Neuronal stem cell (in vitro differentiated cells): Measurements from ENCODE around the gene RETREG3.

Source experiments
- DNase-seq: peaks from one replicate; pipeline ENCODE4 v3.0.0-alpha.2; 2013; ENCODE audit warnings: low spot score
- H2AFZ ChIP-seq: one replicate; pipeline ENCODE4 v1.6.1; 2013; ENCODE audit warnings: mild to moderate bottlenecking, low read length, inconsistent platforms
- H2AK5ac ChIP-seq: 2 replicates; pipeline ENCODE4 v1.6.1; 2013; ENCODE audit warnings: low read depth, mild to moderate bottlenecking, inconsistent platforms, low read length, moderate library complexity, mixed read lengths
- H2BK120ac ChIP-seq: 2 replicates; pipeline ENCODE4 v1.6.1; 2013; ENCODE audit warnings: low read depth, mild to moderate bottlenecking, inconsistent platforms, low read length, moderate library complexity, mixed read lengths
- H2BK12ac ChIP-seq: one replicate; pipeline ENCODE4 v1.6.1; 2013; ENCODE audit warnings: low read length, inconsistent platforms
- H2BK15ac ChIP-seq: 2 replicates; pipeline ENCODE4 v1.6.1; 2013; ENCODE audit warnings: mild to moderate bottlenecking, low read length, inconsistent platforms, mixed read lengths
- H2BK5ac ChIP-seq: one replicate; pipeline ENCODE4 v1.6.1; 2013; ENCODE audit warnings: inconsistent platforms, mild to moderate bottlenecking, low read length, moderate library complexity
- H3K14ac ChIP-seq: one replicate; pipeline ENCODE4 v1.6.1; 2013; ENCODE audit warnings: low read length, inconsistent platforms
- H3K18ac ChIP-seq: 2 replicates; pipeline ENCODE4 v1.6.1; 2013; ENCODE audit warnings: low read length, inconsistent platforms
- H3K23ac ChIP-seq: 2 replicates; pipeline ENCODE4 v1.6.1; 2013; ENCODE audit warnings: low read depth, mild to moderate bottlenecking, mixed read lengths, low read length, inconsistent platforms; ENCODE audit not compliant: poor library complexity
- H3K27ac ChIP-seq: replicated peaks from 3 replicates; pipeline ENCODE4 v1.5.1; 2013; ENCODE audit warnings: low read length, inconsistent platforms
- H3K27me3 ChIP-seq, 3 experiments: 2 replicates each; pipeline ENCODE4 v1.6.1; 2013; ENCODE audit warnings: low read length in 3 of 3, mild to moderate bottlenecking in 2 of 3, inconsistent platforms in 1 of 3, low read depth in 1 of 3, mixed read lengths in 1 of 3, moderate library complexity in 1 of 3; ENCODE audit not compliant: control insufficient read depth in 3 of 3, insufficient read depth in 3 of 3
- H3K36me3 ChIP-seq, 2 donors: replicated peaks in 1 of 2; 2 replicates each; pipeline ENCODE4 v1.6.1; 2013; ENCODE audit warnings: low read length in 2 of 2; ENCODE audit not compliant: control insufficient read depth in 2 of 2, insufficient read depth in 2 of 2
- H3K4ac ChIP-seq: 2 replicates; pipeline ENCODE4 v1.6.1; 2013; ENCODE audit warnings: inconsistent platforms, mild to moderate bottlenecking, low read length, moderate library complexity
- H3K4me1 ChIP-seq, 2 donors: 1 replicate in 1 of 2; 2 replicates in 1 of 2; pipeline ENCODE4 v1.6.1; 2013; ENCODE audit warnings: low read length in 2 of 2, low read depth in 1 of 2; ENCODE audit not compliant: control insufficient read depth in 2 of 2, insufficient read depth in 1 of 2
- H3K4me2 ChIP-seq: one replicate; pipeline ENCODE4 v1.6.1; 2013; ENCODE audit warnings: mild to moderate bottlenecking, low read length, inconsistent platforms; ENCODE audit not compliant: insufficient read depth, poor library complexity, severe bottlenecking
- H3K4me3 ChIP-seq, 2 donors: 2 replicates each; pipeline ENCODE4 v1.5.1; 2013; ENCODE audit warnings: low read length in 2 of 2, mild to moderate bottlenecking in 2 of 2, inconsistent platforms in 1 of 2, moderate library complexity in 1 of 2
- H3K79me1 ChIP-seq: one replicate; pipeline ENCODE4 v1.6.1; 2013; ENCODE audit warnings: low read depth, mild to moderate bottlenecking, inconsistent platforms, low read length, moderate library complexity
- H3K9ac ChIP-seq: one replicate; pipeline ENCODE4 v1.6.1; 2013; ENCODE audit warnings: mild to moderate bottlenecking, low read depth, low read length, inconsistent platforms; ENCODE audit not compliant: poor library complexity
- H3K9me3 ChIP-seq, 2 donors: replicated peaks in 1 of 2; 2 replicates each; pipeline versions ENCODE3 to v1.6.1; 2013; ENCODE audit warnings: low read length in 2 of 2, mild to moderate bottlenecking in 2 of 2, inconsistent platforms in 1 of 2, low read depth in 1 of 2, mixed read lengths in 1 of 2, moderate library complexity in 1 of 2; ENCODE audit not compliant: control insufficient read depth in 2 of 2, insufficient read depth in 1 of 2
- H4K8ac ChIP-seq: one replicate; pipeline ENCODE4 v1.6.1; 2013; ENCODE audit warnings: low read depth, mild to moderate bottlenecking, inconsistent platforms, low read length, moderate library complexity
- H4K91ac ChIP-seq: one replicate; pipeline ENCODE4 v1.6.1; 2013; ENCODE audit warnings: low read length, low read depth, mild to moderate bottlenecking, inconsistent platforms; ENCODE audit not compliant: poor library complexity
- WGBS, 2 donors: extraction: QIAGEN DNeasy Blood & Tissue Kit; methylation state at CpG; one replicate each; pipeline ENCODE4 v1.1.7; 2013; ENCODE audit warnings: missing lambda C conversion rate in 2 of 2, mixed read lengths in 1 of 2; ENCODE audit not compliant: insufficient read length in 2 of 2, insufficient replicate concordance in 1 of 2; ENCODE audit errors: extremely low coverage in 2 of 2; 5-methylcytosine and 5-hydroxymethylcytosine counted together

The RETREG3 gene

GRCh38 chr17:42535155-42536047 is 73.8 kb downstream of the RETREG3 start:
- no CpG with 5 or more reads among the region's 26 CpGs for WGBS, 2 donors
- H3K27ac ChIP-seq: no peak overlapping the region
- peak overlapping the region; percentile 73 for H3K18ac ChIP-seq

GRCh38 chr17:42531455-42532354 is 77.5 kb downstream of the RETREG3 start:
- WGBS, 2 donors: no CpG with 5 or more reads among the region's 60 CpGs
- H3K4me2 ChIP-seq: peak overlapping the region; percentile 69
- H3K27me3 ChIP-seq: peaks cover 0 to 2% (median 0%) of the 10 kb centered on the region in 3 experiments
- H3K79me1 ChIP-seq: no peaks in the 10 kb centered on the region
- DNase-seq: no peak
- H2AK5ac ChIP-seq: no peak overlapping the region
- no peak overlapping the region for H3K27ac ChIP-seq
- H3K9me3 ChIP-seq: no peaks in the 10 kb centered on the region
- H3K23ac ChIP-seq: peak overlapping the region; percentile 43
- H3K4me3 ChIP-seq: peak overlapping the region; percentile 49 to 65
- no peak overlapping the region for H2BK5ac ChIP-seq
- H3K9ac ChIP-seq: peak overlapping the region; percentile 77
- no peaks in the 10 kb centered on the region for H3K36me3 ChIP-seq
- no peak overlapping the region for H3K14ac ChIP-seq
- peak overlapping the region; percentile 96 for H2AFZ ChIP-seq
- H2BK120ac ChIP-seq: no peak overlapping the region
- H4K8ac ChIP-seq: no peak overlapping the region
- H3K4ac ChIP-seq: no peak overlapping the region
- peaks cover 9 to 17% of the 10 kb centered on the region in 2 donors for H3K4me1 ChIP-seq
- H3K18ac ChIP-seq: peak overlapping the region; percentile 65
- no peak overlapping the region for H4K91ac ChIP-seq
- H2BK15ac ChIP-seq: peak overlapping the region; percentile 89
- no peak overlapping the region for H2BK12ac ChIP-seq

More at GRCh38 chr17:42535155-42536047, 73.8 kb downstream of the RETREG3 start:
- H3K9me3 ChIP-seq: no peaks in the 10 kb centered on the region
- no peak overlapping the region for H2BK5ac ChIP-seq
- peak overlapping the region; percentile 87 for H2AFZ ChIP-seq
- H3K36me3 ChIP-seq: peaks cover 1 to 15% of the 10 kb centered on the region in 2 donors
- H3K14ac ChIP-seq: no peak overlapping the region
- peak overlapping the region; percentile 85 for H3K4me2 ChIP-seq
- no peak overlapping the region for H4K91ac ChIP-seq
- peak overlapping the region; percentile 20 for H4K8ac ChIP-seq
- peaks cover 0 to 4% (median 0%) of the 10 kb centered on the region in 3 experiments for H3K27me3 ChIP-seq
- H3K4ac ChIP-seq: no peak overlapping the region
- H3K23ac ChIP-seq: no peak overlapping the region
- H3K4me3 ChIP-seq: peak overlapping the region; percentile 73 to 90
- H3K79me1 ChIP-seq: peaks cover 4% of the 10 kb centered on the region
- H2AK5ac ChIP-seq: no peak overlapping the region
- peak overlapping the region; percentile 14 for H2BK15ac ChIP-seq
- H3K9ac ChIP-seq: no peak overlapping the region
- DNase-seq: no peak
- no peak overlapping the region for H2BK12ac ChIP-seq
- peaks cover 13 to 23% of the 10 kb centered on the region in 2 donors for H3K4me1 ChIP-seq
- no peak overlapping the region for H2BK120ac ChIP-seq

GRCh38 chr17:42530952-42531454 is 78.2 kb downstream of the RETREG3 start:
- peaks cover 8 to 15% of the 10 kb centered on the region in 2 donors for H3K4me1 ChIP-seq
- H3K27ac ChIP-seq: no peak overlapping the region
- H3K4me2 ChIP-seq: no peak overlapping the region
- H2BK120ac ChIP-seq: no peak overlapping the region
- no peak overlapping the region for H3K14ac ChIP-seq
- no peak overlapping the region for H2BK15ac ChIP-seq
- DNase-seq: no peak
- H3K4ac ChIP-seq: no peak overlapping the region
- WGBS, 2 donors: no CpG with 5 or more reads among the region's 2 CpGs
- H2AFZ ChIP-seq: no peak overlapping the region
- H3K18ac ChIP-seq: no peak overlapping the region
- H3K27me3 ChIP-seq: peaks cover 0 to 2% (median 0%) of the 10 kb centered on the region in 3 experiments
- H3K23ac ChIP-seq: no peak overlapping the region
- no peak overlapping the region for H3K9ac ChIP-seq
- H3K4me3 ChIP-seq: no peak overlapping the region
- H4K8ac ChIP-seq: no peak overlapping the region
- no peaks in the 10 kb centered on the region for H3K79me1 ChIP-seq
- H2BK12ac ChIP-seq: no peak overlapping the region
- H2BK5ac ChIP-seq: no peak overlapping the region
- H4K91ac ChIP-seq: no peak overlapping the region
- H3K9me3 ChIP-seq: no peaks in the 10 kb centered on the region
- H2AK5ac ChIP-seq: no peak overlapping the region
- no peaks in the 10 kb centered on the region for H3K36me3 ChIP-seq
